ENCODE results near the gene TMEM233.

The TMEM233 gene

DNA sequence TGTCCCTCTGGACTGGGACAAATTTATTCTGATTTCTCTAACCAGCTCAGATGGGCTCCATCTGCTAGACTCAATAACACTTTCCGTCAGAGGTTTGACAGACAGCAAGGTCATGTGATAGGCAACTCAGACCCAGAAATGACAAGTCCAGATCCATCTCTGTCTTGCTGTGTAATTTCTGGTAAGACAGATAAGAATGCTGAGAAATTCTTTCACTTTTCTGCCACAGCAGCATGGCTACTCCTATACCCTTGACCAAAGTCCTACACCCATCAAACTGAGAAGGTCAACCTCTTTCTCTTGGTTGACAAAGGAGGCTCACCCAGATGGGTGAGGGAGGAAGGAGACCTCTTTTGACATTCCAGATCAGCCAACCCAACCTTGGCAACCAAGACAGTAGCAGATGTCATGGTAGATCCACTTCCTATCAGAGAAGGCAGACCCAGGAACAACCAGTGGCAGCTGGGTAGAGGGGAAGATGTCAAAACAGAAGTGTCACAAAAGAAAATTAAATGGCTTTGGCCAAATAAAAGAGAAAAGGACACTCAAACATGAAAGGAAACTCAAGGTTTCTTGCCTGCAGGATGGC is 37.5 kb downstream of the TMEM233 start:
- ATAC-seq: no peak
- TF ChIP-seq BACH2 (CRISPR knock-in tag; IDR thresholded peaks at IDR 0.05; ENCODE audit: borderline replicate concordance) (no peak), ZNF70 (CRISPR knock-in tag; IDR thresholded peaks at IDR 0.05) (no peak), RARB (CRISPR knock-in tag; IDR thresholded peaks at IDR 0.05) (no peak), PPARA (CRISPR knock-in tag; IDR thresholded peaks at IDR 0.05; ENCODE audit: borderline replicate concordance) (no peak), ZC3H10 (CRISPR knock-in tag; IDR thresholded peaks at IDR 0.05) (no peak), OSR1 (CRISPR knock-in tag; IDR thresholded peaks at IDR 0.05) (no peak), SNAI2 (CRISPR knock-in tag; IDR thresholded peaks at IDR 0.05) (no peak), ZFP3 (CRISPR knock-in tag; IDR thresholded peaks at IDR 0.05) (no peak), ZFP30 (CRISPR knock-in tag; IDR thresholded peaks at IDR 0.05) (no peak), GLIS3 (CRISPR knock-in tag; IDR thresholded peaks at IDR 0.05) (no peak), CSDC2 (CRISPR knock-in tag; IDR thresholded peaks at IDR 0.05) (no peak), TCF4 (CRISPR knock-in tag; IDR thresholded peaks at IDR 0.05; ENCODE audit: borderline replicate concordance) (no peak), ISL1 (CRISPR knock-in tag; IDR thresholded peaks at IDR 0.05) (no peak)
- TF ChIP-seq, protein P1, sequence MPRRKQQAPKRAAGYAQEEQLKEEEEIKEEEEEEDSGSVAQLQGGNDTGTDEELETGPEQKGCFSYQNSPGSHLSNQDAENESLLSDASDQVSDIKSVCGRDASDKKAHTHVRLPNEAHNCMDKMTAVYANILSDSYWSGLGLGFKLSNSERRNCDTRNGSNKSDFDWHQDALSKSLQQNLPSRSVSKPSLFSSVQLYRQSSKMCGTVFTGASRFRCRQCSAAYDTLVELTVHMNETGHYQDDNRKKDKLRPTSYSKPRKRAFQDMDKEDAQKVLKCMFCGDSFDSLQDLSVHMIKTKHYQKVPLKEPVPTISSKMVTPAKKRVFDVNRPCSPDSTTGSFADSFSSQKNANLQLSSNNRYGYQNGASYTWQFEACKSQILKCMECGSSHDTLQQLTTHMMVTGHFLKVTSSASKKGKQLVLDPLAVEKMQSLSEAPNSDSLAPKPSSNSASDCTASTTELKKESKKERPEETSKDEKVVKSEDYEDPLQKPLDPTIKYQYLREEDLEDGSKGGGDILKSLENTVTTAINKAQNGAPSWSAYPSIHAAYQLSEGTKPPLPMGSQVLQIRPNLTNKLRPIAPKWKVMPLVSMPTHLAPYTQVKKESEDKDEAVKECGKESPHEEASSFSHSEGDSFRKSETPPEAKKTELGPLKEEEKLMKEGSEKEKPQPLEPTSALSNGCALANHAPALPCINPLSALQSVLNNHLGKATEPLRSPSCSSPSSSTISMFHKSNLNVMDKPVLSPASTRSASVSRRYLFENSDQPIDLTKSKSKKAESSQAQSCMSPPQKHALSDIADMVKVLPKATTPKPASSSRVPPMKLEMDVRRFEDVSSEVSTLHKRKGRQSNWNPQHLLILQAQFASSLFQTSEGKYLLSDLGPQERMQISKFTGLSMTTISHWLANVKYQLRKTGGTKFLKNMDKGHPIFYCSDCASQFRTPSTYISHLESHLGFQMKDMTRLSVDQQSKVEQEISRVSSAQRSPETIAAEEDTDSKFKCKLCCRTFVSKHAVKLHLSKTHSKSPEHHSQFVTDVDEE (CRISPR knock-in tag; IDR thresholded peaks at IDR 0.05): no peak
- TF ChIP-seq, protein P2, sequence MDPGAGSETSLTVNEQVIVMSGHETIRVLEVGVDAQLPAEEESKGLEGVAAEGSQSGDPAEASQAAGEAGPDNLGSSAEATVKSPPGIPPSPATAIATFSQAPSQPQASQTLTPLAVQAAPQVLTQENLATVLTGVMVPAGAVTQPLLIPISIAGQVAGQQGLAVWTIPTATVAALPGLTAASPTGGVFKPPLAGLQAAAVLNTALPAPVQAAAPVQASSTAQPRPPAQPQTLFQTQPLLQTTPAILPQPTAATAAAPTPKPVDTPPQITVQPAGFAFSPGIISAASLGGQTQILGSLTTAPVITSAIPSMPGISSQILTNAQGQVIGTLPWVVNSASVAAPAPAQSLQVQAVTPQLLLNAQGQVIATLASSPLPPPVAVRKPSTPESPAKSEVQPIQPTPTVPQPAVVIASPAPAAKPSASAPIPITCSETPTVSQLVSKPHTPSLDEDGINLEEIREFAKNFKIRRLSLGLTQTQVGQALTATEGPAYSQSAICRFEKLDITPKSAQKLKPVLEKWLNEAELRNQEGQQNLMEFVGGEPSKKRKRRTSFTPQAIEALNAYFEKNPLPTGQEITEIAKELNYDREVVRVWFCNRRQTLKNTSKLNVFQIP (CRISPR knock-in tag; IDR thresholded peaks at IDR 0.05; ENCODE audit: borderline replicate concordance, low read depth): no peak
- TF ChIP-seq, protein P3, sequence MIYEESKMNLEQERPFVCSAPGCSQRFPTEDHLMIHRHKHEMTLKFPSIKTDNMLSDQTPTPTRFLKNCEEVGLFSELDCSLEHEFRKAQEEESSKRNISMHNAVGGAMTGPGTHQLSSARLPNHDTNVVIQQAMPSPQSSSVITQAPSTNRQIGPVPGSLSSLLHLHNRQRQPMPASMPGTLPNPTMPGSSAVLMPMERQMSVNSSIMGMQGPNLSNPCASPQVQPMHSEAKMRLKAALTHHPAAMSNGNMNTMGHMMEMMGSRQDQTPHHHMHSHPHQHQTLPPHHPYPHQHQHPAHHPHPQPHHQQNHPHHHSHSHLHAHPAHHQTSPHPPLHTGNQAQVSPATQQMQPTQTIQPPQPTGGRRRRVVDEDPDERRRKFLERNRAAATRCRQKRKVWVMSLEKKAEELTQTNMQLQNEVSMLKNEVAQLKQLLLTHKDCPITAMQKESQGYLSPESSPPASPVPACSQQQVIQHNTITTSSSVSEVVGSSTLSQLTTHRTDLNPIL (CRISPR knock-in tag; IDR thresholded peaks at IDR 0.05; ENCODE audit: low read depth): no peak

DNA sequence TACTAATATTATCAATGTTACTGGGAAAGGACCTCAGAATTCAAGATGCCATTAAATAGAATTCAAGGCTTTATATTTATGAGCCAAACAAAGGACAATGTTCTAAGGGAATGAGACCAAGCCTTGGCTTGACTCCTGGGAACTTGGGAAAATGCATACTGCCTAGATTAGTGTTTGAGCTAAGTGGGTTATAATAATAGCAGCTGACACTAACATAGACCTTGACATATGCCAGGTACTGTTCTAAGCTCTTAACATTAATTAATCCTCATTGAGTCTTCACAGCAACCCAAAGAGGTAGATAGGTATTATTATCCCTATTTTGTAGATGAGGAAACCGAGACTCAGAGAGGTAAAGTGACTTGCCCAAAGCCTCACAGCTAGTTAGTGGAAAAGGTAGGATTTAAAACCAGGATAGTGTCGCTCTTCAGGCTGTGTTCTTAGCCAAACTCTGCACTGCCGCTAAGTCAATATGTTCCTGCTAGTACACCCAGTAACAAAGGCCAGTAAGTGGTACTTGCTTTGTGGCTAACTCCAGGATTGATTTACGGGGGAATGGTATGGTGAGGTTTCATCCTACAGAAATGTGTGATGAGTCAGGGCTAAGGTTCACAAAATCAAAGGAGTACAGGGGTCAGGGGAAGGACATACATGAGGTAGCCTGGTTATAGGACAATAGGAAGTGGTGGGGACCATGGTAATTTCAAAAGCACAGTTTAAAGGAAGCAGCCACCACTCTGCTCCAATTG is 38.5 kb downstream of the TMEM233 start:
- TF ChIP-seq, protein P4, sequence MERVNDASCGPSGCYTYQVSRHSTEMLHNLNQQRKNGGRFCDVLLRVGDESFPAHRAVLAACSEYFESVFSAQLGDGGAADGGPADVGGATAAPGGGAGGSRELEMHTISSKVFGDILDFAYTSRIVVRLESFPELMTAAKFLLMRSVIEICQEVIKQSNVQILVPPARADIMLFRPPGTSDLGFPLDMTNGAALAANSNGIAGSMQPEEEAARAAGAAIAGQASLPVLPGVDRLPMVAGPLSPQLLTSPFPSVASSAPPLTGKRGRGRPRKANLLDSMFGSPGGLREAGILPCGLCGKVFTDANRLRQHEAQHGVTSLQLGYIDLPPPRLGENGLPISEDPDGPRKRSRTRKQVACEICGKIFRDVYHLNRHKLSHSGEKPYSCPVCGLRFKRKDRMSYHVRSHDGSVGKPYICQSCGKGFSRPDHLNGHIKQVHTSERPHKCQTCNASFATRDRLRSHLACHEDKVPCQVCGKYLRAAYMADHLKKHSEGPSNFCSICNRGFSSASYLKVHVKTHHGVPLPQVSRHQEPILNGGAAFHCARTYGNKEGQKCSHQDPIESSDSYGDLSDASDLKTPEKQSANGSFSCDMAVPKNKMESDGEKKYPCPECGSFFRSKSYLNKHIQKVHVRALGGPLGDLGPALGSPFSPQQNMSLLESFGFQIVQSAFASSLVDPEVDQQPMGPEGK (CRISPR knock-in tag; IDR thresholded peaks at IDR 0.05; ENCODE audit: borderline replicate concordance): no peak
- TF ChIP-seq ZFP30 (CRISPR knock-in tag; IDR thresholded peaks at IDR 0.05): no peak
- no peak for TF ChIP-seq ZFP3 (CRISPR knock-in tag; IDR thresholded peaks at IDR 0.05)
- TF ChIP-seq, protein P5, sequence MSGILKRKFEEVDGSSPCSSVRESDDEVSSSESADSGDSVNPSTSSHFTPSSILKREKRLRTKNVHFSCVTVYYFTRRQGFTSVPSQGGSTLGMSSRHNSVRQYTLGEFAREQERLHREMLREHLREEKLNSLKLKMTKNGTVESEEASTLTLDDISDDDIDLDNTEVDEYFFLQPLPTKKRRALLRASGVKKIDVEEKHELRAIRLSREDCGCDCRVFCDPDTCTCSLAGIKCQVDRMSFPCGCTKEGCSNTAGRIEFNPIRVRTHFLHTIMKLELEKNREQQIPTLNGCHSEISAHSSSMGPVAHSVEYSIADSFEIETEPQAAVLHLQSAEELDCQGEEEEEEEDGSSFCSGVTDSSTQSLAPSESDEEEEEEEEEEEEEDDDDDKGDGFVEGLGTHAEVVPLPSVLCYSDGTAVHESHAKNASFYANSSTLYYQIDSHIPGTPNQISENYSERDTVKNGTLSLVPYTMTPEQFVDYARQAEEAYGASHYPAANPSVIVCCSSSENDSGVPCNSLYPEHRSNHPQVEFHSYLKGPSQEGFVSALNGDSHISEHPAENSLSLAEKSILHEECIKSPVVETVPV (CRISPR knock-in tag; IDR thresholded peaks at IDR 0.05): no peak
- no peak for TF ChIP-seq SNAI2 (CRISPR knock-in tag; IDR thresholded peaks at IDR 0.05)
- TF ChIP-seq PPARA (CRISPR knock-in tag; IDR thresholded peaks at IDR 0.05; ENCODE audit: borderline replicate concordance): no peak
- TF ChIP-seq ESRRG (CRISPR knock-in tag; IDR thresholded peaks at IDR 0.05): no peak
- TF ChIP-seq ZNF565 (CRISPR knock-in tag; conservative IDR thresholded peaks at IDR 0.05; ENCODE audit: low read depth): no peak
- TF ChIP-seq ZNF70 (CRISPR knock-in tag; IDR thresholded peaks at IDR 0.05): no peak
- TF ChIP-seq OSR1 (CRISPR knock-in tag; IDR thresholded peaks at IDR 0.05): no peak
- TF ChIP-seq, protein P3 (CRISPR knock-in tag; IDR thresholded peaks at IDR 0.05; ENCODE audit: low read depth): no peak
- no peak for TF ChIP-seq GLIS3 (CRISPR knock-in tag; IDR thresholded peaks at IDR 0.05)
- TF ChIP-seq, protein P2 (CRISPR knock-in tag; IDR thresholded peaks at IDR 0.05; ENCODE audit: borderline replicate concordance, low read depth): no peak
- no peak for ATAC-seq
